GM12872 (cell line): ENCODE data around the gene OLIG1.

Experiments used
- TF ChIP-seq, protein P1 (sequence below): IDR thresholded peaks from 3 replicates; pipeline ENCODE4 v1.5.1; 2011; ENCODE audit warnings: low read depth, mild to moderate bottlenecking, low read length, moderate library complexity; ENCODE audit not compliant: insufficient read depth

The OLIG1 gene

GRCh38 chr21:33033094-33033951 is 36.6 kb upstream of the OLIG1 start:
- TF ChIP-seq, protein P1, sequence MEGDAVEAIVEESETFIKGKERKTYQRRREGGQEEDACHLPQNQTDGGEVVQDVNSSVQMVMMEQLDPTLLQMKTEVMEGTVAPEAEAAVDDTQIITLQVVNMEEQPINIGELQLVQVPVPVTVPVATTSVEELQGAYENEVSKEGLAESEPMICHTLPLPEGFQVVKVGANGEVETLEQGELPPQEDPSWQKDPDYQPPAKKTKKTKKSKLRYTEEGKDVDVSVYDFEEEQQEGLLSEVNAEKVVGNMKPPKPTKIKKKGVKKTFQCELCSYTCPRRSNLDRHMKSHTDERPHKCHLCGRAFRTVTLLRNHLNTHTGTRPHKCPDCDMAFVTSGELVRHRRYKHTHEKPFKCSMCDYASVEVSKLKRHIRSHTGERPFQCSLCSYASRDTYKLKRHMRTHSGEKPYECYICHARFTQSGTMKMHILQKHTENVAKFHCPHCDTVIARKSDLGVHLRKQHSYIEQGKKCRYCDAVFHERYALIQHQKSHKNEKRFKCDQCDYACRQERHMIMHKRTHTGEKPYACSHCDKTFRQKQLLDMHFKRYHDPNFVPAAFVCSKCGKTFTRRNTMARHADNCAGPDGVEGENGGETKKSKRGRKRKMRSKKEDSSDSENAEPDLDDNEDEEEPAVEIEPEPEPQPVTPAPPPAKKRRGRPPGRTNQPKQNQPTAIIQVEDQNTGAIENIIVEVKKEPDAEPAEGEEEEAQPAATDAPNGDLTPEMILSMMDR, result no peak

DNA sequence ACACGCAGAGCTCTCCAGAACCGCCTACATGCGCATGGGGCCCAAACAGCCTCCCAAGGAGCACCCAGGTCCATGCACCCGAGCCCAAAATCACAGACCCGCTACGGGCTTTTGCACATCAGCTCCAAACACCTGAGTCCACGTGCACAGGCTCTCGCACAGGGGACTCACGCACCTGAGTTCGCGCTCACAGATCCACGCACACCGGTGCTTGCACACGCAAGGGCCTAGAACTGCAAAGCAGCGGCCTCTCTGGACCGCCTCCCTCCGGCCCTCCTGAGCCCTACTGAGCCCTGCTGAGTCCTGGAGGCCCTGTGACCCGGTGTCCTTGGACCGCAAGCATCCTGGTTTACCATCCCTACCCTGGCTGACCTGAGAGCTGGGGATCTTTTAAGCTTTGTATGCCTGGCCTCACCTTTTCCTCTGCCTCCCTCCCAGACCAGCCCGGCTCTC is 36.0 kb upstream of the OLIG1 start:
- TF ChIP-seq, protein P1, result no peak

GRCh38 chr21:33035147-33035546 is 34.8 kb upstream of the OLIG1 start:
- TF ChIP-seq, protein P1, result no peak

GRCh38 chr21:33036430-33037162 is 33.3 kb upstream of the OLIG1 start:
- TF ChIP-seq, protein P1, result no peak

- TF ChIP-seq, protein P1, result no peak
Observed at GRCh38 chr21:33037501-33037900, 32.4 kb upstream of the OLIG1 start.

GRCh38 chr21:33039536-33039935 is 30.4 kb upstream of the OLIG1 start:
- TF ChIP-seq, protein P1, result no peak

DNA sequence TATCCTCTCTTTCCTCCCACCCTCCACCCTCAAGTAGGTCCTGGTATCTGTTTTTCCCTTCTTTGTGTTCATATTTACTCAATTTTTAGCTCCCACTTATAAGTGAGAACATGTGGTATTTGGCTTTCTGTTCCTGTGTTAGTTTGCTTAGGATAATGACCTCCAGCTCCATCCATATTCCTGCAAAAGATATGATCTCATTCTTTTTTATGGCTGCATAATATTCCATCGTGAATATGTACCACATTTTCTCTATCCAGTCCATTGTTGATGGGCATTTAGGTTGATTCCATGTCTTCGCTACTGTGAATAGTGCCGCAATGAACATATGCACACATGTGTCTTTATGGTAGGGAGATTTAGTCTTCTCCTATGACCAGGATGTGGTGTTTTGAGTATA is 29.7 kb upstream of the OLIG1 start:
- TF ChIP-seq, protein P1, result no peak
